ENCODE measurements around the gene SNAI3.

Gene SNAI3

GRCh38 chr16:88725609-88726407 is 39.5 kb upstream of the SNAI3 start:
- ATAC-seq = no peak
- TF ChIP-seq PATZ1 (CRISPR knock-in tag; IDR thresholded peaks at IDR 0.05; ENCODE audit: borderline replicate concordance) = no peak
- TF ChIP-seq CSRNP3 (CRISPR knock-in tag; IDR thresholded peaks at IDR 0.05) = no peak
- no peak for TF ChIP-seq BACH2 (CRISPR knock-in tag; IDR thresholded peaks at IDR 0.05; ENCODE audit: borderline replicate concordance)
- no peak for TF ChIP-seq ARNTL (CRISPR knock-in tag; IDR thresholded peaks at IDR 0.05; ENCODE audit: borderline replicate concordance, low read depth)
- no peak for TF ChIP-seq SNAI2 (CRISPR knock-in tag; IDR thresholded peaks at IDR 0.05)
- TF ChIP-seq TCF4 (CRISPR knock-in tag; IDR thresholded peaks at IDR 0.05; ENCODE audit: borderline replicate concordance) = no peak
- TF ChIP-seq RARB (CRISPR knock-in tag; IDR thresholded peaks at IDR 0.05) = no peak
- no peak for TF ChIP-seq ZNF70 (CRISPR knock-in tag; IDR thresholded peaks at IDR 0.05)
- TF ChIP-seq ZC3H10 (CRISPR knock-in tag; IDR thresholded peaks at IDR 0.05) = no peak
- no peak for TF ChIP-seq OSR1 (CRISPR knock-in tag; IDR thresholded peaks at IDR 0.05)
- TF ChIP-seq ZFP30 (CRISPR knock-in tag; IDR thresholded peaks at IDR 0.05) = no peak
- no peak for TF ChIP-seq ISL1 (CRISPR knock-in tag; IDR thresholded peaks at IDR 0.05)
- TF ChIP-seq TSHZ2 (CRISPR knock-in tag; IDR thresholded peaks at IDR 0.05) = no peak
- no peak for TF ChIP-seq ZNF565 (CRISPR knock-in tag; conservative IDR thresholded peaks at IDR 0.05; ENCODE audit: low read depth)
- no peak for TF ChIP-seq POU6F1 (CRISPR knock-in tag; IDR thresholded peaks at IDR 0.05; ENCODE audit: borderline replicate concordance, low read depth)
- no peak for TF ChIP-seq ESRRG (CRISPR knock-in tag; IDR thresholded peaks at IDR 0.05)
- TF ChIP-seq GLIS3 (CRISPR knock-in tag; IDR thresholded peaks at IDR 0.05) = no peak
- TF ChIP-seq ZFP3 (CRISPR knock-in tag; IDR thresholded peaks at IDR 0.05) = no peak
- no peak for TF ChIP-seq PPARA (CRISPR knock-in tag; IDR thresholded peaks at IDR 0.05; ENCODE audit: borderline replicate concordance)
- no peak for TF ChIP-seq TOX (CRISPR knock-in tag; IDR thresholded peaks at IDR 0.05; ENCODE audit: borderline replicate concordance)

GRCh38 chr16:88724855-88725555 is 38.7 kb upstream of the SNAI3 start:
- TF ChIP-seq ZFP3 (CRISPR knock-in tag; IDR thresholded peaks at IDR 0.05) (no peak), ZNF8 (CRISPR knock-in tag; IDR thresholded peaks at IDR 0.05) (no peak), CSRNP3 (CRISPR knock-in tag; IDR thresholded peaks at IDR 0.05) (no peak), ZNF565 (CRISPR knock-in tag; conservative IDR thresholded peaks at IDR 0.05; ENCODE audit: low read depth) (no peak), RARB (CRISPR knock-in tag; IDR thresholded peaks at IDR 0.05) (no peak), PATZ1 (CRISPR knock-in tag; IDR thresholded peaks at IDR 0.05; ENCODE audit: borderline replicate concordance) (no peak), TCF4 (CRISPR knock-in tag; IDR thresholded peaks at IDR 0.05; ENCODE audit: borderline replicate concordance) (no peak), TOX (CRISPR knock-in tag; IDR thresholded peaks at IDR 0.05; ENCODE audit: borderline replicate concordance) (no peak), SNAI2 (CRISPR knock-in tag; IDR thresholded peaks at IDR 0.05) (no peak), TSHZ2 (CRISPR knock-in tag; IDR thresholded peaks at IDR 0.05) (no peak), GLIS3 (CRISPR knock-in tag; IDR thresholded peaks at IDR 0.05) (no peak), PPARA (CRISPR knock-in tag; IDR thresholded peaks at IDR 0.05; ENCODE audit: borderline replicate concordance) (no peak), ESRRG (CRISPR knock-in tag; IDR thresholded peaks at IDR 0.05) (no peak), ARNTL (CRISPR knock-in tag; IDR thresholded peaks at IDR 0.05; ENCODE audit: borderline replicate concordance, low read depth) (no peak), ISL1 (CRISPR knock-in tag; IDR thresholded peaks at IDR 0.05) (no peak), CSDC2 (CRISPR knock-in tag; IDR thresholded peaks at IDR 0.05) (no peak), ZFP30 (CRISPR knock-in tag; IDR thresholded peaks at IDR 0.05) (no peak)
- ATAC-seq = no peak; the same call in 2 of the 3 replicates
